K562 (cell line): Measurements from ENCODE around the gene GTF2A1L.

Experiments
- PHF8 ChIP-seq: fragments of 200-600 bp; sonication (generic); IDR thresholded peaks from 2 replicates; pipeline ENCODE4 v1.6.1; 2012; ENCODE audit warnings: mixed run types, mild to moderate bottlenecking, inconsistent platforms, low read length, moderate library complexity, borderline replicate concordance
- RBM22 ChIP-seq: fragments of 200-400 bp; formaldehyde crosslinking; IDR thresholded peaks from 2 replicates; pipeline ENCODE4 v1.6.1; 2018; ENCODE audit warnings: low read length, low read depth; ENCODE audit not compliant: poor library complexity, severe bottlenecking
- SMAD3 ChIP-seq: fragments of 450-650 bp; formaldehyde crosslinking; conservative IDR thresholded peaks from 2 replicates; pipeline ENCODE4 v1.4.0; 2020; ENCODE audit warnings: mild to moderate bottlenecking

- TF ChIP-seq SMAD3: no peak
- TF ChIP-seq RBM22: no peak
- TF ChIP-seq PHF8: no peak
Observed at GRCh38 chr2:48624696-48625095, 7.0 kb downstream of the GTF2A1L start.
